GM11168 (cell line): ENCODE results near the gene RPL36.
"Not testable (repeated sequence)": the region's sequence is repeated elsewhere in the genome, so short reads cannot be mapped to it uniquely, and the experiment has no call there.

Source experiments
- in situ Hi-C: fragments of 300-500 bp; cut with MboI; formaldehyde crosslinking; loops from one replicate; pipeline ENCODE4 v1.12.0; 2022; ENCODE audit warnings: low sequenced_read_pairs; ENCODE audit not compliant: unreplicated experiment

RPL36 gene

DNA sequence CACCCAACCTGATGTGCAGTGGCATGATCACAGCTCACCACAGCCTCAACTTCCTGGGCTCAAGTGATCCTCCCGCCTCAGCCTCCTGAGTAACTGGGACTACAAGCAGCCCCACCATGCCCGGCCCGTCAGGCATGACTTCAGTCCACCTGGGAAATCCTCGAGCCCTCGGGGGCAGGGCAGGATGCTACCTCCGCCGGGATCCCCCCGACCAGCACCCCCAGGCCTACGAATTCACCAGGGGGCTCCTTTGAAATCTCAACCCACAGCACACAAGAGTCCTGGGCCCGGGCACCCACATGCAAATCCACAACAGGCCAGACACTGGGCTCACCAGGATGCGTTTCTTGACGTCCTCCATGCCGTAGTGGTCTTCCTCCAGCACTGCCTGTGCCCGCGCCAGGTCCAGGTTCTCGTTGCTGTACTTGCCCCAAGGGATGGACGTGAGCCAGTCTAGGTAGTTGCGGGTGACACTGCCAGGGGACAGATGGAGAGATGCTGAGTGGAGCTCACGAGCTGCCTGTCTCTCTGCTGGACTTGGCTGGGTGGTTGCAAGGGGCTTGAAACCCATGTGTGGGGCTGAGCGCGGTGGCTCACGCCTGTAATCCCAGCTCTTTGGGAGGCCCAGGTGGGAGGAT is 10.5 kb downstream of the RPL36 start:
- in situ Hi-C loops: no loop called here

DNA sequence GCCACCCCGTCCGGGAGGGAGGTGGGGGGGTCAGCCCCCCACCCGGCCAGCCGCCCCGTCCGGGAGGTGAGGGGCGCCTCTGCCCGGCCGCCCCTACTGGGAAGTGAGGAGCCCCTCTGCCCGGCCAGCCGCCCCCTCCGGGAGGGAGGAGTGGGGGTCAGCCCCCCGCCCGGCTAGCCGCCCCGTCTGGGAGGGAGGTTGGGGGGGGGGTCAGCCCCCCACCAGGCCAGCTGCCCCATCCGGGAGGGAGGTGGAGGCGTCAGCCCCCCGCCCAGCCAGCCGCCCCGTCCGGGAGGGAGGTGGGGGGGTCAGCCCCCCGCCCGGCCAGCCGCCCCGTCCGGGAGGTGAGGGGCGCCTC is 11.9 kb downstream of the RPL36 start:
- in situ Hi-C loops: not testable (repeated sequence)

DNA sequence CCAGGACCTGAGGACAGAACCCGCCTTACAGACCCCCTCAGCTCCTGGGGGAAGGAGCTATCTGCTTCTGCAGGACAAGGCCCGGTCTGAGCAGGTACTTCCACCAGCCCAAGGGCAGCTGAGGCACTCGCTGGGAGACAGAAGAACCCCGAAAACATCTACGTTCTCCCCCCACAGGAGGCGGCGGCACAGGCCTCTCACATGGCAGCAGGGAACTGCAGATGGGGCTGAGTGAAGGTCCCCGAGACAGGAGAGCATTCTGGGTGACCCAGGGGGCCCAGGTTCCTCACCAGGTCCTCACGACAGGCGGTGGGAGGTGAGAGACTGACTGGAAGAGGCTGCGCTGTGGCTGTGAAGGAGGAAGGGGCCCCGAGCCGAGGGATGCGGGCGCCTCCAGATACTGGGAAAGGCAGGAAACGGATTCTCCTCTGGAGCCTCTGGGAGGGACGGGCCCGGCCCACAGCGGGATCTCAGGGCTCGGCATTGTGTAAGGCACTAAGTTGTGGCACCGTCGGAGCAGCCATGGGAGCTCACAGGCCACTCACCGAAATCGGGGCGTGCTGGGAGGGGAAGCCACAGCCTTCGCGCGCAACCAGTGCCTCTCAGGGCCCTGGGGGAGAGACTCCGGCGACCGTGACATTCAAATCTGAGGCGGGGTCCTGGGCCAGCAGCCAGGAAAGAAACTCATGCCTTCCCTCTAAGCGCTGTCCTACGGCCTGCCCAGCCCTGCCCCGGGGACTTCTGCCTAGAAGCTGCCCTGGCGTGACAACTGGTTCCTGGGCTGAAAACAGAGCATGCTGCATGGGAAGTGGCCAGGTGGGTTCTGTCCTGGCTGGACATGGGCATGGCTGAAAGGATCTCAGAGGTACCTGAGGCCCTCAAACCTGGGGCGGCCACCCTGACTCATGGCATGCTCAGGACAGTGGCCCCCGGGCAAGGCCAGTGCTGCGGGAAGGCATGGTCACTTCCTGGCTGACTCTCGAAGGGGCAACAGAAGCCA is 14.0 kb downstream of the RPL36 start:
- in situ Hi-C loops: no loop called here

DNA sequence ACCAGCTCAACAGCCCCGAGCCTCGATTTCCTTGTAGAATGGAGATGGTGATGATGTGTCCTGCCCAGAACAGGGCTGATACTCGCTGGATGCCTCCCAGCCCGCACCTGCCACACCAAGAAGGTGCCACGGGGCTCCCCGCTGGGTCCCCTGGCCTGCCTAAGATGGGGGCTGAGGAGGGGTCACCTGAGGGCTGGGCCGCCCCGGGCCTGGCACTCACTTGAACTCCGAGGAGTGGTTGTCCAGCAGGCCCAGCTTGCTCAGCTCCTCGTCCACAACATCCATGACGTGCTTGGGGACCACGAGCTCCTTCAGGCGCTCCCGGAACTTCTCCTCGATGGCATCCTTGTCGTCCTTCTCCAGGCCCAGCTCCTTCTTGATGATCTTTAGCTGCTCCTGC is 15.5 kb downstream of the RPL36 start:
- in situ Hi-C loops: no loop called here

- in situ Hi-C loops: no loop called here
Measured at GRCh38 chr19:5706876-5707573, 16.9 kb downstream of the RPL36 start.

DNA sequence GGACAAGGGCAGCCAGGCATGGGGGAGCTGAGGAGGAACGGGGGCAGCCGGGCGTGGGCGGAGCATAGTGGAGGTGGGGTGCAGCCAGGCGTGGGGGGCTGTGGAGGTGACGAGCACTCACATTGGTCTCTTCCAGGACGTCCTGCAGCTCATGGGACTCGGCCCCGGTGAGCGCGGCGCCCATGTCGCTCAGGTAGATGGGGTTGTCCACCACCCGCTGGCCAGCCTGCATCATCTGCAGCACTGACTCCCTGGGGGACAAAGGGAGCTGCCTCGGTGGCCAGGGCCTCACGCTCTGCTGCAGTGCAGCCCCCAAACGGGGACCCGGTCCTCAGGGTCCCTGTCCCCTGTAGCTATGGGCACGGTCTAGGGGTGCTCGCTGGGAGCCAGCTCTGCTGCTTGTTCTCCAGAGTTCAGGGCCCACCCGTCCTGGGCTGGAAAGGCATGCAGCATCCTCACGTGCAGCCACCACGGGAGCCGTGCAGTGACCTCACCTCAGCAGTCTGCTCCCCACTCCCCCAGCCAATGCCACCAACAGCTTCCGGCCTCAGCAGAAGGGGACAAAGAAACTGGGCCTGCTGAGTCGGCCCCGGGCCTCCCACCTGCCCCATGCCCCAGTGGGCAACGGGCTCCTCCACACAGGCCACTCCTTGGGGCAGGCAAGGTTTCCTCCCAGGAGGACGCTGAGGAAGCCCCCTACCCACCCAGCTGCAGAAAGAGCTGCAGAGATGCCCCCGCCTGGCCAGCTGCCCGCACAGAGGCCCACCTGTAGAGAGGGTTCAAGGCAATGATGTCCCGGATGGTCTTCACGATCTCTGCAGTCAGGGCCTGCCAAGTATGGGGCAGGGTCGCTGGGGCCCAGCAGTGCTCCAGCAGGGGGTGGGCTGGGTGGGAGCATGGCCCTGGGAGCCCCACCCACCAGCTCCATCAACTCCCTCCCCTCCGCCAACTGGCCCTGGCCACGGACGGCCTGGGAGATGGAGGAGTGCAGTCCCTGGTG is 17.8 kb downstream of the RPL36 start:
- in situ Hi-C loops: no loop called here

DNA sequence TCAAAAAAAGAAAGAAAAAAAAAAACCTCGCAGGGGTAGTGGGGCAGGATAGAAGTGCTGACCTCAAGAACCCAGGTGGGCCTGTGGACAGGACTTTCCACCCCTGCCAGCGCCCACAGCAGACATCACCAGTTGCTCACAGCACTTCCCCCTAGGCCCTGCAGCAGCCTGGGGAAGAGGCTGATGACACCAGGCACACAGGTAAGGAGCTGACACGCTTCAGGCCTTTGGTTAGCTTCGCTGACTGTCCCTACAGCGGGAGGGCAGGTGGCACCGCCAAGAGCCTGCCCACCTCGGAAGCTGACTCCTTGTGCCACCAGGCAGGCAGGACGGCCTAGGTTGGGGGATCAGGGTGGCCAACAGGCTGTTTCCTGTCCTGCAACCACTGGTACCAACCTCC is 20.9 kb downstream of the RPL36 start:
- in situ Hi-C loops: no loop called here

- in situ Hi-C loops: no loop called here
Measured at GRCh38 chr19:5711713-5712161, 21.6 kb downstream of the RPL36 start.

DNA sequence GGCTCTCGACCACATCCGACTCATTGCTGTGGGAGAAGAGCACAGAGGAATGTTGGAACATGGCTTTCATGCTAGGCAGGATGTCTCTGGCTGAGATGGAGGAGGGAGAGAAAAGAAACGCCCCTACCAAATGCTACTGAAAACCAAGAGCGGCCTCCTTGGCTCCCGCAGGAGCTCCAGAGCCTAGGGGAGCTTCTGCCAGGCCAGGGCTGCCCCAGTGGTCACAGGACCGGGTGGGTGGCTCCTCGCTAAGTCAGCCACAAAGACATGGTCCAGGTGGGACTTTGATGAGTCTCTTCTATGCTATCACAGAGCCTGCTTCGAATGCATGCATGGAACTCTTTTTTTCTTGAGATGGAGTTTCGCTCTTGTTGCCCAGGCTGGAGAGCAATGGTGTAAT is 23.1 kb downstream of the RPL36 start:
- in situ Hi-C loops: no loop called here

- in situ Hi-C loops: no loop called here
Measured at GRCh38 chr19:5714816-5715215, 24.7 kb downstream of the RPL36 start.

DNA sequence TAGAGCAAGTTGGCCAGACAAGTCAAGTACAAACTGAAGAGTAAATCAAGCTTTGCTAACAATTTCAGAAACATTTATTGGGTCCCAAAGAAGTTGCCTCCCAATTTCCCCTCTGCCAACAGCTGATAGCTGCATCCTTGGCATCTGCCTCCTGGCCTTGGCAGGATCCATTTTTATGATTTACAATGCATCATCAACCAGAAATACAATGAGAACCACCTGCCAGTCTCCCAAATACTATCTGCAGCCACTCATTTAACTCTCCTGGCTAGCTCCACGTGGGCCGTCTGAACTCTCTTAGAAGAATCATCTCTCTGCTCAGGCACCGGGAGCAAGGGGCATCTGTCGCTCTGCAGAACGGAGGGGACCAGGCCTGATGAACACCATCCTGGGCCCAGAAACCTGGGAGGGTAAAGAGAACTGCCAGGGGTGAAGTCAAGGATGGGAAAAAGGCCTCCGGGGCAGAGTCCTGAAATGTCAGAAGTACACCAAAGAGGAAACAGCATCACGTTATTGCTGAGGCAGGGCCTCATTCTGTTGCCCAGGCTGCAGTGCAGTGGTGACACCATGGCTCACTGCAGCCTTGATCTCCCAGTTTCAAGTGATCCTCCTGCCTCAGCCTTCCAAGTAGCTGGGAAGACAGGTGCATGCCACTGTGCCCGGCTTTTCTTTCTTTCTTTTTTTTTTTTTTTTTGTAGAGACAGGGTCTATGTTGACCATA is 27.3 kb downstream of the RPL36 start:
- in situ Hi-C loops: no loop called here

DNA sequence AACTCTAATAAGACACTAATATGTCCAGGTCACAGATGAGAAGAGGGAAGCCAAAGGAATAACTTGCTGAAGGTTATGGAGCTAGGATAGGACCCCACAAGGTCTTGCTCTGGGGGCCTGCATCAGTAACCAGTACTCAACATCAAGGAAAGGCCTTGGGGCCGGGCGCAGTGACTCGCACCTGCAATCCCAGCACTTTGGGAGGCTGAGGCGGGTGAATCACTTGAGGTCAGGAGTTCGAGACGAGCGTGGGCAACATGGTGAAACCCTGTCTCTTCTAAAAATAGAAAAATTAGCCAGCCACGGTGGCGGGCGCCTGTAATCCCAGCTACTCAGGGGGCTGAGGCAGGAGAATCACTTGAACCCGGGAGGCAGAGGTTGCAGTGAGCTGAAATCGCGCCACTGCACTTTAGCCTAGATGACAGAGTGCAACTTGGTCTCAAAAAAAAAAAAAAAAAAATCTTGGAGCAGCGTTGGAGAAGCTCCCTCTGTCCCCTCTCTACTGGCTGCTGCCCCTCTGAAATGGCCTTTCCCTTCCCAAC is 28.0 kb downstream of the RPL36 start:
- in situ Hi-C loops: no loop called here

DNA sequence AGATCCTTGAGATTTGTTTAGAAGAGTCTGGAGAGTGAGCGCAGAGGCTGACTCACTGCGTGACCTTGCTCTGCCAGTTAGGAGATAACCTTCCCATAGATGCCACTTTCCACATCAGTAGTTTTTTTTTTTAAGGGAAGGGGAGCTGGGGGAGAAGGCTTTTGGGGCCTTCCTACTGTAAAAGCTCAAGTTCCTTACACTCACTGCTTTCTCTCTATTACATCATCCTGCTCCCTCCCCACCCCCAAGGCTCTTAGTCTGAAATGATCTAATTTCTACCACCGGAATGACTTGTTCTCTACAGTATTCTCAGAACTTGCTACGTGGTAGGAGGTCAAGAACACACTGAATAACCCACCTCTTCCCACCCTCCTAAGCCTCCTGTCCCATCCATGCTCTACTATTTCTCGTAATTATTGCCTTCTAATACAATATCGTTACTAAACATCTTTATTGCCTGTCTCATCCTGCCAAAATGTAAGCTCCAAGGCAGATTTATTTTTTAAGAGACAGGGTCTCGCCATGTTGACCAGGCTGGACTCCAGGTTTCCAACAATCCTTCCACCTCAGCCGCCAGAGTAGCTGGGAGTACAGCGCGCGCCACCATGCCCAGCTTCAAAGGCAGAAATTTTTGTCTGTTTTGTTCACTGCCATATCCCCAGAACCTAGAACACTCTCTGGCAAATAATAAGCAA is 28.6 kb downstream of the RPL36 start:
- in situ Hi-C loops: no loop called here

- in situ Hi-C loops: no loop called here
Measured at GRCh38 chr19:5719274-5719960, 29.3 kb downstream of the RPL36 start.

GRCh38 chr19:5719961-5720790 is 30.1 kb downstream of the RPL36 start, which contains the start of the genes CATSPERD and LONP1:
Gene CATSPERD (plus strand): TSS chr19:5720637. CDS start chr19:5720738, 101 bp downstream.
Gene LONP1 (minus strand): TSS chr19:5720146. CDS start chr19:5720132, 14 bp downstream.
- in situ Hi-C loops: no loop called here

GRCh38 chr19:5727453-5728050 is 37.5 kb downstream of the RPL36 start:
- in situ Hi-C loops: no loop called here
